OCI-LY1 (cell line): Measurements from ENCODE around the gene SEPHS1.

ENCODE experiments used
- H2AFZ ChIP-seq: fragments of 200-600 bp; sonication (generic), shearing (Covaris generic); 2 replicates; pipeline ENCODE4 v1.6.0; 2014; ENCODE audit warnings: antibody characterized with exemption, mild to moderate bottlenecking, low read length
- H3F3A ChIP-seq: fragments of 200-600 bp; sonication (generic), shearing (Covaris generic); 2 replicates; pipeline ENCODE4 v1.6.0; 2014; ENCODE audit warnings: mild to moderate bottlenecking, antibody characterized with exemption, low read length, moderate library complexity; ENCODE audit not compliant: insufficient read depth
- H3K27ac ChIP-seq: fragments of 200-600 bp; sonication (generic); 2 replicates; pipeline ENCODE4 v1.5.1; 2014; ENCODE audit warnings: low read length, mixed run types, mild to moderate bottlenecking, low read depth; ENCODE audit not compliant: poor library complexity, severe bottlenecking
- H3K27me3 ChIP-seq: fragments of 200-600 bp; sonication (generic); 2 replicates; pipeline ENCODE4 v1.6.0; 2014; ENCODE audit warnings: antibody characterized with exemption, mild to moderate bottlenecking, low read length, moderate library complexity; ENCODE audit not compliant: insufficient read depth
- H3K36me3 ChIP-seq: fragments of 200-600 bp; sonication (generic); 2 replicates; pipeline ENCODE4 v1.6.1; 2014; ENCODE audit warnings: mild to moderate bottlenecking, antibody characterized with exemption, low read length, moderate library complexity, mixed read lengths; ENCODE audit not compliant: insufficient read depth
- H3K4me1 ChIP-seq: fragments of 200-600 bp; sonication (generic); 2 replicates; pipeline ENCODE4 v1.5.1; 2014; ENCODE audit warnings: mild to moderate bottlenecking, low read length, moderate library complexity; ENCODE audit not compliant: insufficient read depth, severe bottlenecking
- H3K4me2 ChIP-seq: fragments of 200-600 bp; sonication (generic), shearing (Covaris generic); 2 replicates; pipeline ENCODE4 v1.6.1; 2014; ENCODE audit warnings: low read length
- H3K4me3 ChIP-seq: fragments of 200-600 bp; sonication (generic); 2 replicates; pipeline ENCODE4 v1.5.1; 2014; ENCODE audit warnings: low read length, low read depth, mild to moderate bottlenecking, mixed read lengths; ENCODE audit not compliant: poor library complexity, severe bottlenecking
- H3K79me2 ChIP-seq: fragments of 200-600 bp; shearing (Covaris generic); 2 replicates; pipeline ENCODE4 v1.6.1; 2016; ENCODE audit warnings: mixed run types, low read length, mixed read lengths; ENCODE audit not compliant: insufficient read depth
- H3K9ac ChIP-seq: fragments of 200-600 bp; sonication (generic), shearing (Covaris generic); 2 replicates; pipeline ENCODE4 v1.6.1; 2014; ENCODE audit warnings: mild to moderate bottlenecking, low read length, mixed read lengths
- H3K9me2 ChIP-seq: fragments of 200-600 bp; sonication (generic), shearing (Covaris generic); 2 replicates; pipeline ENCODE4 v1.6.1; 2014; ENCODE audit warnings: low read depth, mild to moderate bottlenecking, low read length, mixed read lengths
- H3K9me3 ChIP-seq: fragments of 200-600 bp; shearing (Covaris generic); 2 replicates; pipeline ENCODE4 v1.6.1; 2014; ENCODE audit warnings: low read length, mixed read lengths
- H4K20me1 ChIP-seq: fragments of 200-600 bp; sonication (generic), shearing (Covaris generic); 2 replicates; pipeline ENCODE4 v1.6.0; 2016; ENCODE audit warnings: mild to moderate bottlenecking, low read length; ENCODE audit not compliant: insufficient read depth
- CTCF ChIP-seq: fragments of 200-600 bp; sonication (generic), shearing (Covaris generic); IDR thresholded peaks from 2 replicates; pipeline ENCODE4 v1.5.1; 2017; ENCODE audit warnings: mild to moderate bottlenecking, antibody characterized with exemption, low read length, moderate library complexity, mixed read lengths
- EZH2 ChIP-seq: fragments of 200-600 bp; sonication (generic), shearing (Covaris generic); IDR thresholded peaks from 2 replicates; pipeline ENCODE4 v1.8.0; 2017; ENCODE audit warnings: borderline replicate concordance, mixed run types, mild to moderate bottlenecking, antibody characterized with exemption, low read length, moderate library complexity, mixed read lengths

SEPHS1 gene

GRCh38 chr10:13302821-13303555 is 45.1 kb downstream of the SEPHS1 start:
- Histone ChIP-seq H3K27ac (no peak overlapping the region), H3F3A (no peaks in the 10 kb centered on the region)
- no peak for TF ChIP-seq CTCF
- no peak for TF ChIP-seq EZH2

GRCh38 chr10:13299437-13300287 is 48.4 kb downstream of the SEPHS1 start, which contains the start of gene PHYH:
Gene PHYH (minus strand): TSS chr10:13300064. CDS start chr10:13300042, 22 bp downstream.
- peak within 1 kb of the TSS; percentile 74 for H3K9ac ChIP-seq
- peak within 1 kb of the TSS; percentile 68 for H3K4me3 ChIP-seq
- peak within 1 kb of the TSS; percentile 82 for H3K4me2 ChIP-seq
- H3K36me3 ChIP-seq: no peaks in the 10 kb centered on the region
- peaks cover 15% of the 10 kb centered on the region for H3K4me1 ChIP-seq
- no peaks in the 10 kb centered on the region for H3K79me2 ChIP-seq
- H3K27ac ChIP-seq: no peak within 1 kb of the TSS
- H3F3A ChIP-seq: no peaks in the 10 kb centered on the region
- TF ChIP-seq CTCF (no peak), EZH2 (no peak)
- H4K20me1 ChIP-seq: no peaks in the 10 kb centered on the region
- peaks cover 5% of the 10 kb centered on the region; the same call in 1 of the 2 replicates for H3K27me3 ChIP-seq
- H3K9me2 ChIP-seq: no peaks in the 10 kb centered on the region
- 0 out of 2 replicates have a peak within 1 kb of the TSS, but pooled peaks have one; percentile 42 for H2AFZ ChIP-seq
- H3K9me3 ChIP-seq: no peaks in the 10 kb centered on the region

More at GRCh38 chr10:13302821-13303555, 45.1 kb downstream of the SEPHS1 start:
- no peak overlapping the region; the same call in 1 of the 2 replicates for H3K4me2 ChIP-seq
- H3K9me2 ChIP-seq: no peaks in the 10 kb centered on the region
- H3K9me3 ChIP-seq: no peaks in the 10 kb centered on the region
- peaks cover 15% of the 10 kb centered on the region for H3K4me1 ChIP-seq
- H3K79me2 ChIP-seq: no peaks in the 10 kb centered on the region
- H3K4me3 ChIP-seq: peak overlapping the region; percentile 58
- no peak overlapping the region for H2AFZ ChIP-seq
- H4K20me1 ChIP-seq: no peaks in the 10 kb centered on the region
- H3K36me3 ChIP-seq: no peaks in the 10 kb centered on the region
- peaks cover 5% of the 10 kb centered on the region; the same call in 1 of the 2 replicates for H3K27me3 ChIP-seq
- H3K9ac ChIP-seq: no peak overlapping the region

GRCh38 chr10:13298748-13299436 is 49.2 kb downstream of the SEPHS1 start:
- no peaks in the 10 kb centered on the region for H3F3A ChIP-seq
- H3K9me3 ChIP-seq: no peaks in the 10 kb centered on the region
- H3K4me3 ChIP-seq: peak overlapping the region; percentile 68
- H3K4me1 ChIP-seq: peaks cover 15% of the 10 kb centered on the region
- H3K27me3 ChIP-seq: peaks cover 5% of the 10 kb centered on the region; the same call in 1 of the 2 replicates
- H4K20me1 ChIP-seq: no peaks in the 10 kb centered on the region
- peak overlapping the region; percentile 82 for H3K4me2 ChIP-seq
- TF ChIP-seq EZH2 (no peak), CTCF (no peak)
- H3K9me2 ChIP-seq: no peaks in the 10 kb centered on the region
- no peak overlapping the region for H2AFZ ChIP-seq
- H3K27ac ChIP-seq: no peak overlapping the region
- H3K9ac ChIP-seq: peak overlapping the region; percentile 74
- no peaks in the 10 kb centered on the region for H3K36me3 ChIP-seq
- H3K79me2 ChIP-seq: no peaks in the 10 kb centered on the region
